IPS DF 4.7 (cell line): ENCODE results near the gene SPARC.

Source experiments
- DNase-seq: peaks from one replicate; pipeline ENCODE4 v3.0.0-alpha.2; 2013; ENCODE audit warnings: low spot score; ENCODE audit errors: extremely low read depth

The SPARC gene

DNA sequence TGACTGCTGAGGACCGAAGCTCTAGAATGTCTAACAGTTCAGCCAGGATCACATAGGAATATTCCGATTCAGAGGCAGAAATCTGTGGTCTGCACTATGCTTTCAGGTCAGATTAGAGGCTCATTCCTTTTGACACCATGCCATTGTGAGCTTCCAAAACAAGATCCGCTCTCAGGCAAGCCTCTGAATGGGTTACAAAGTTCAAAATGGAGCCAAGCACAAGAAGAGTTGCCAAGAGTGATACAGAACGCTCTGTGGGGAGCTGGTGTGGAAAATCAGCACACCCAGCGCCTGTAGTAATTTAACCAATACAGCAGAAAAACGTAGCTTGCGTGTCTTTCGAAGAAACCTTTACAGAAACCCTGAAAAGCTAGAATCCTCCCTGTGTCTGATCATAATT lies 62.2 kb downstream of the SPARC start:
- no peak for DNase-seq

DNA sequence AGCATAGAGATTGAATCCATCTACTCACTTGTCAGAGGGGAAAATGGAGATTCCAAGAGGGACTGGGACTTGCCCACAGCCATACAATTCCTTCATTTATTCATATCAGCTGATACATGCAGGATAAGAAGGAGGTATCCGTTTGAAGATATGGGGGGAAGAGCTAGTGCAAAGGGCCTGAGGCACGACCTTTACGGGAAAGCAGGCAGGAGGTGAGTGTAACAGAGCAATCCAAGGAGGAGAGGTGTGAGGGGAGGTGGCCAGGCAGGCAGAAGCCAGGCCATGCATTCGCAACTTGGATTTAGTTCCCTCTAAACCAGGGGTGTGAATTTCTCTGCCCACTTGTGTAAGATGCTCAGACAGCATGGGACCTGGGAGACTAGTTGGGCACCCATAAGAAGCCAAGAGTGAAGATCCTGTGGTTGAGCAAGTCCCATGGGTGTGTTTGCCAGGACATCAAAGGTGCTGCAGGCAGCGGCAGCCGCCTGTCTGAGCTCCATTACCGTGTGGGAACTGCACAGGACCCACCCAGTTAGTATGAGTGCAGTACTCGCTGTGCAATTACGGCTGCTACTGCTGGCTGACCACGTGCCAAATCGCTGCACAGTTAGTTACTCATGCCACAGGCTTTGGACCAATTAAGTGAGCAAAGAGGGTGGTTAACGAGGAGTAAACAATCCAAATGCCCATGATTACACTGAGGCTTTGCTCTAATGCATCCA lies 64.2 kb downstream of the SPARC start:
- no peak for DNase-seq

- DNase-seq = no peak
These were observed 66.3 kb downstream of the SPARC start for GRCh38 chr5:151620461-151620840.

DNA sequence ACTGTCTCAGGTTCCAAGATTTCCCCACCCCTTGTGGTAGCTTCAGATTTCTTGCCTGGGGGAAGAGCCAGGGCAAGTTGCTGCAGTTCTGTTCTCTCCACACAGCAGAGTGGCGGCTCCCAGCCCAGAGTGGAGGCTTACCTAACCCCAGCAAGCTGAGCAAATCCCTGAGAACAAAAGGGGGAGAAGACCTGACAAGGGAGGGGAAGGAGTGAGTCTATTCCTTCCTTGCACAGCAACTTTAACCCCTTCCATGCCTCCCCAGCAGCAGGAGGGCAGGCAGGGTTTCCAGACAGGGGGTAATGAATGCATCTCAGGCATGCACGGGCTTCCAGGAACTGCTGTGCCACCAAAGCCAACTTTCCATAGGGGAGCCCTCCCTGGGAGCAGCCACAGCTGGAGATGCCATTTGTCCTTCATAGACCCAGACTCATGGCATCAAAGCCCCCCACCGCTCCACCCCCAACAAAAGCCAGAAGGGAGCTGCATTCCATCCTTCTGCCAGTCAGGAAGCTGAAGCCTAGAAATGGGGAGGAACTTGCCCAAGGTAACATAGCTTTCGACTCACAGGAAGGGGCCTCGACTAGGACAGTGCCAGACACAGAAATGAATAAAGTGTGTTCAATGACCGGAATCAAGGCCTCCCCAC lies 66.8 kb downstream of the SPARC start:
- DNase-seq = no peak

- no peak for DNase-seq
These were observed 67.8 kb downstream of the SPARC start for GRCh38 chr5:151618907-151619306.

GRCh38 chr5:151617841-151618710 lies 68.6 kb downstream of the SPARC start:
- DNase-seq = no peak

GRCh38 chr5:151617383-151617840 lies 69.3 kb downstream of the SPARC start:
- DNase-seq = no peak

- DNase-seq = no peak
These were observed 71.3 kb downstream of the SPARC start for GRCh38 chr5:151615431-151615830.

DNA sequence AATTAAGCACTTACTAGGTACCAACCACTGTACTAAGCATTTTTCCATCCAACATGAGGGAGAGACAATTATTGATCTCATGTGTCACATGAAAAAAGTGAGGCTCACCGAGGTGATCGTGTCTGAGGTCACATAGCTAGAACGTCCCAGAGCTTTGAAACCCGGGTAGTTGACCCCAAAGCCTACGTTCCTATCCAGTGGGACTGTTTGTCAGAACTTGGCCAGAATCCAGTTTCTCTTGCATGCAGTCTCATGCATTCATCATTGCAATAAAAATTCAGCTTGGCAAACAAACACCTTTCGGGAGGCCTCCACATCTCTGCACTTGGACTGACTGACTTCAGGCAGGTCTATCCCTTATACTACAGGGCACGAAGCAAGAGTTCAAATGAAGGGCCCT lies 72.2 kb downstream of the SPARC start:
- DNase-seq = no peak

DNA sequence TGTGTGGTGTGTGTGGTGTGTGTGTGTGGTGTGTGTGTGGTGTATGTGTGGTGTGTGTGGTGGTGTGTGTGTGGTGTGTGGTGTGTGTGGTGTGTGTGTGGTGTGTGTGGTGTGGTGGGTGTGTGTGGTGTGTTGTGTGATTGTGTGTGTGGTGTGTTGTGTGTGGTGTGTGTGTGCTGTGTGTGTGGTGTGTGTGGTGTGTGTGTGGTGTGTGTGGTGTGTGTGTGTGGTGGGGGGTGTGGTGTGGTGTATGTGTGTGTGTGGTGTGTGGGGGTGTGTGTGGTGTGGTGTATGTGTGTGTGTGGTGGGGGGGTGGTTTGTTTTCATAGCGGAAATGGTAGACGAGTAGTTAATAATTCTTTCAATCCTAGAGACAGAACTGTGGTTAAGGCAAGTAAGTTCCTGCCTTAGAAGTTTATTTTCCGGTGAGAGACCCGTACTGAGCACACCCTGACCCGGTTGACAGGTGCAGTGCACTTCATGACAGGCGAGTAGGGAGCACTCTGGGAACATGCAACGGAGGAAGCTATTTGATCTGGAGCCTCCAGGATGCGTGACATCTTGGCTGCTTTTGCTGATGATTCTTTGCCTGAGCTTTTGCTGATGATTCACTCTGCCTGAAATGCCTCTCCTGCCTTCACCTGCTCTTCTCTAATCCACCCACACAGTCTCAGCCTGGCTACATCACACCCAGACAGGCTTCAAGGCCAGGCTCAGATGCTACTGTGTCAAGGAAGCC lies 73.9 kb downstream of the SPARC start:
- DNase-seq = no peak

DNA sequence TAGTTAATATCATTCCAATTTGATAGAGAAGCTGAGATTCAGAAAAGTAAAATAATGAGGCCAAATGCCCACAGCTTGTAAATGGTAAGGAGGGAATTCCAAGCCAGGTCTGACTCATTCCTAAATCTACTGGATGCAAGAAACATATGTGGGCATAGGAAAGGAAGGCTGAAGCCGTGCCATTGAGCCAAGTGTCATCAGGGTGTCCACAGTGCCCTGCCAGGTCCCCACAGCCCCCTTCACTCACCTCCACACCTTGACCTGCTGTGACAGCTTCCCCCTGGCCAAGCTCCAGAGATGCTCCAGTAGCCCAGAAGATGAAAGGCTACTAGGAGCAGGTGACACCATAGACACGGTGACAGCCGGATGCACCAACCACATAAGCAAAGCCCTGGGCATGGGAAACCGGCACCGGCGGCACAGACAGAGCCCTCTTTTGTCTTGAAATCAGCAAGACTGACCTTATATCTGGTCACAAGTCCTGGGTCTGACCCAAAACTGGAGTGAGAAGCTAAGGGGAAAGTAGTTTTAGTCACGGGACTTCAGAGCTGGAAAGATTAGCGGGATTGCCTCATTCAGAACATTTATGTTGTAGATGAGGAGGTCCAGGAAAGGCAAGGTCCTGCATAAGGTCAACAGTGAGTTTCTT lies 75.5 kb downstream of the SPARC start:
- no peak for DNase-seq
